Kidney tubule cell (primary cell): Measurements from ENCODE around the gene CSNK1G2.

Experiments
- DNase-seq: peaks from one replicate; pipeline ENCODE4 v3.0.0-alpha.2; 2018; ENCODE audit warnings: low spot score

The CSNK1G2 gene

GRCh38 chr19:2018752-2019151 lies 77.8 kb downstream of the CSNK1G2 start:
- DNase-seq: no peak

GRCh38 chr19:2021453-2022140 lies 80.6 kb downstream of the CSNK1G2 start:
- no peak for DNase-seq

GRCh38 chr19:2022289-2022688 lies 81.3 kb downstream of the CSNK1G2 start:
- no peak for DNase-seq

DNA sequence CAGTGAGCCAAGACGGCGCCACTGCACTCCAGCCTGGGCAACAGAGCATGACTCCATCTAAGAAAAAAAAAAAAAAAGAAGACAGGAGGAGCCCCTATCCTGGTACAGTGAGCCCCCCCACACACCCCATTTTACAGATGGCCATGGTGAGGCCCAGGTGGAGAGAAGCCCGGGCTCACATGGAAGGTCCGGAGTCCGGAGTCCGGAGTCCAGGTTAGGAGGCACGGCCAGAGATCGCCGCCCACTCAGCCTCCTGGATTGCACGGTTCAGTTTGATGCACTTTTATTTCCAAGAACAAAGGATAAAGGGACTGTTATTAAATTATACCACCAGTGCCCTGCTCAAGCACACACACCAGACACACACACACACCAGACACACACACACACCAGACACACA lies 85.8 kb downstream of the CSNK1G2 start:
- DNase-seq: no peak

GRCh38 chr19:2027361-2027760 lies 86.4 kb downstream of the CSNK1G2 start:
- DNase-seq: no peak
